ENCODE data around the gene ARRDC2. TPM values are rescaled to one million over a fixed set of nuclear protein-coding genes. Genes with fewer than 3 reads are reported as not detected.

Gene ARRDC2
- total and polyA plus RNA-seq, 2 of the 13 experiments (the other 11 are each of a cell fraction or from before 2014, with no cell fraction given) = 2.1 to 3.4 TPM

GRCh38 chr19:17999684-18000479, 8.1 kb upstream of the ARRDC2 start:
- ATAC-seq = no peak
- Histone ChIP-seq H3K27me3 (ENCODE audit: control insufficient read depth in 1 of 2, insufficient read depth in 2 of 2, low read length in 2 of 2) (peaks cover 0 to 2% of the 10 kb centered on the region in 2 experiments; a peak in 1 of 5 replicates), H3K79me2 (ENCODE audit: insufficient read depth, low read length) (no peaks in the 10 kb centered on the region), H3K9me3 (ENCODE audit: low read length) (no peaks in the 10 kb centered on the region), H4K20me1 (ENCODE audit: insufficient read depth, low read length) (no peaks in the 10 kb centered on the region), H3K27ac (ENCODE audit: extremely low read length, insufficient read depth, low read length) (no peak overlapping the region), H3K36me3 (replicated peaks in 1 of 2; ENCODE audit: control insufficient read depth in 1 of 2, insufficient read depth in 2 of 2, low read length in 2 of 2) (no peaks in the 10 kb centered on the region), H3K4me2 (ENCODE audit: low read depth, low read length) (peak overlapping the region; percentile 36; the same call in 1 of the 2 replicates), H3K9ac (ENCODE audit: insufficient read depth, low read depth, low read length) (no peak overlapping the region), H3K4me3 (replicated peaks in 1 of 3; ENCODE audit: insufficient read depth in 1 of 3, low read depth in 2 of 3, low read length in 3 of 3) (no peak overlapping the region), H2AFZ (ENCODE audit: low read length) (no peak overlapping the region), H3K4me1 (ENCODE audit: insufficient read depth, low read length) (peaks cover 29% of the 10 kb centered on the region)
- 51% methylated on average over 12 of the region's 21 CpGs for WGBS (ENCODE audit: low lambda C conversion rate)
- in situ Hi-C loops (cut with HindIII; ENCODE audit: extremely low pct_ligation_motif_present, low pct_unique_long_range_greater_than_20kb) = loop anchor here (10.0 kb wide), 1 partner anchor 175 kb away; the partner anchor contains the start of gene IFI30
- intact Hi-C loops (cut with micrococcal nuclease; ENCODE audit: unreplicated experiment) = loop anchor here (5.0 kb wide), 1 partner anchor 128 kb away; the partner anchor contains the start of gene SLC5A5
- BruUV-seq (replicated peaks) = no TSS peak
- ChIA-PET POLR2A (no interaction called here), CTCF (ENCODE audit: low intra/inter-chr PET ratio, low total read pairs) (no interaction called here)
- DNase-seq (ENCODE audit: low spot score) = no peak
- TF ChIP-seq ZZZ3 (CRISPR knock-in tag; IDR thresholded peaks at IDR 0.05; ENCODE audit: borderline replicate concordance) (no peak), ZNF629 (CRISPR knock-in tag; conservative IDR thresholded peaks at IDR 0.05) (peak; percentile 61), ZNF256 (CRISPR knock-in tag; conservative IDR thresholded peaks at IDR 0.05) (no peak), ZSCAN22 (CRISPR knock-in tag; IDR thresholded peaks at IDR 0.05) (0 out of 2 replicates have a peak, but pooled peaks have one; percentile 50)
- no peak for FAIRE-seq

GRCh38 chr19:18000480-18000914, 7.5 kb upstream of the ARRDC2 start:
- BruUV-seq (replicated peaks) = no TSS peak
- no peaks in the 10 kb centered on the region for H3K9me3 ChIP-seq (ENCODE audit: low read length)
- peak overlapping the region; percentile 36; the same call in 1 of the 2 replicates for H3K4me2 ChIP-seq (ENCODE audit: low read depth, low read length)
- ChIA-PET CTCF (ENCODE audit: low intra/inter-chr PET ratio, low total read pairs) (no interaction called here), POLR2A (no interaction called here)
- H3K79me2 ChIP-seq (ENCODE audit: insufficient read depth, low read length) = no peaks in the 10 kb centered on the region
- no peak overlapping the region for H3K27ac ChIP-seq (ENCODE audit: extremely low read length, insufficient read depth, low read length)
- no peak overlapping the region for H2AFZ ChIP-seq (ENCODE audit: low read length)
- 31% methylated on average over 17 of the region's 17 CpGs for WGBS (ENCODE audit: low lambda C conversion rate)
- DNase-seq (ENCODE audit: low spot score) (no peak), ATAC-seq (no peak), FAIRE-seq (no peak)
- TF ChIP-seq ZNF496 (CRISPR knock-in tag; IDR thresholded peaks at IDR 0.05; ENCODE audit: insufficient replicate concordance) (no peak), ZNF121 (CRISPR knock-in tag; IDR thresholded peaks at IDR 0.05) (0 out of 2 replicates have a peak, but pooled peaks have one; percentile 19)
- H4K20me1 ChIP-seq (ENCODE audit: insufficient read depth, low read length) = no peaks in the 10 kb centered on the region
- in situ Hi-C loops (cut with HindIII; ENCODE audit: extremely low pct_ligation_motif_present, low pct_unique_long_range_greater_than_20kb) (loop anchor here (10.0 kb wide), 1 partner anchor 174 kb away; the partner anchor contains the start of gene IFI30), intact Hi-C loops (cut with micrococcal nuclease; ENCODE audit: unreplicated experiment) (no loop called here)
- no peaks in the 10 kb centered on the region for H3K36me3 ChIP-seq (replicated peaks in 1 of 2; ENCODE audit: control insufficient read depth in 1 of 2, insufficient read depth in 2 of 2, low read length in 2 of 2)
- peaks cover 29% of the 10 kb centered on the region for H3K4me1 ChIP-seq (ENCODE audit: insufficient read depth, low read length)
- H3K4me3 ChIP-seq (replicated peaks in 1 of 3; ENCODE audit: insufficient read depth in 1 of 3, low read depth in 2 of 3, low read length in 3 of 3) = peak overlapping the region in 2 of 3 experiments; percentile 60 to 72; a peak in 3 of 6 replicates
- no peak overlapping the region for H3K9ac ChIP-seq (ENCODE audit: insufficient read depth, low read depth, low read length)
- H3K27me3 ChIP-seq (ENCODE audit: control insufficient read depth in 1 of 2, insufficient read depth in 2 of 2, low read length in 2 of 2) = peaks cover 0 to 2% of the 10 kb centered on the region in 2 experiments; a peak in 1 of 5 replicates
